PC-3 (cell line): ENCODE results near the gene SHROOM3. TPM values are rescaled to one million over a fixed set of nuclear protein-coding genes. Genes with fewer than 3 reads are reported as not detected.
A peak's percentile ranks its signal among the peaks of the same experiment; 100 is the strongest.

Source experiments
- ATAC-seq: fragments of 200-7000 bp; cut with Tn5 transposase; 2 replicates; pipeline ENCODE4 v1.9.1; 2020; ENCODE audit warnings: mild to moderate bottlenecking, moderate library complexity
- BruUV-seq: library from RNA; stranded (reverse); fragments of 400-500 nt; replicated peaks from 2 replicates; lab custom pipeline; 2021; lab: Mats Ljungman, UMichigan
- CTCF ChIA-PET: fragments of 300-600 bp; sonication (Branson Sonifier 250); formaldehyde crosslinking; loops from one replicate; lab custom pipeline; 2022; ENCODE audit warnings: antibody characterized with exemption; lab: Charles Lee
- POLR2A ChIA-PET: fragments of 300-600 bp; sonication (Branson Sonifier 250); formaldehyde crosslinking; loops from one replicate; lab custom pipeline; 2022; ENCODE audit warnings: antibody characterized with exemption; ENCODE audit not compliant: unreplicated experiment; lab: Charles Lee
- DNase-seq: peaks from one replicate; pipeline ENCODE4 v3.0.0-alpha.2; 2015
- H2AFZ ChIP-seq: fragments of 300-600 bp; sonication (generic); 2 replicates; pipeline ENCODE4 v1.6.0; 2016; ENCODE audit warnings: antibody characterized with exemption, low read length
- H3F3A ChIP-seq: fragments of 300-600 bp; sonication (generic); one replicate; pipeline ENCODE4 v1.6.0; 2017; ENCODE audit warnings: antibody characterized with exemption, low read length, control low read depth, mild to moderate bottlenecking; ENCODE audit not compliant: unreplicated experiment
- H3K27ac ChIP-seq: fragments of 300-600 bp; sonication (generic); 2 replicates; pipeline ENCODE4 v1.5.1; 2016; ENCODE audit warnings: mild to moderate bottlenecking, low read length
- H3K27me3 ChIP-seq: fragments of 300-600 bp; sonication (generic); 2 replicates; pipeline ENCODE4 v1.6.1; 2016; ENCODE audit warnings: low read length, mixed read lengths
- H3K36me3 ChIP-seq: fragments of 300-600 bp; sonication (generic); 2 replicates; pipeline ENCODE4 v1.6.1; 2016; ENCODE audit warnings: low read depth, mixed run types, low read length, mixed read lengths
- H3K4me1 ChIP-seq: fragments of 300-600 bp; sonication (generic); 2 replicates; pipeline ENCODE4 v1.5.1; 2016; ENCODE audit warnings: low read length; ENCODE audit not compliant: insufficient read depth
- H3K4me2 ChIP-seq: fragments of 300-600 bp; sonication (generic); 2 replicates; pipeline ENCODE4 v1.6.0; 2016; ENCODE audit warnings: low read length
- H3K4me3 ChIP-seq: fragments of 300-600 bp; sonication (generic); 2 replicates; pipeline ENCODE4 v1.5.1; 2016; ENCODE audit warnings: mild to moderate bottlenecking, low read length, mixed read lengths
- H3K79me2 ChIP-seq: fragments of 300-600 bp; sonication (generic); 2 replicates; pipeline ENCODE4 v1.6.1; 2017; ENCODE audit warnings: low read length, mixed read lengths
- H3K9ac ChIP-seq: fragments of 300-600 bp; sonication (generic); 2 replicates; pipeline ENCODE4 v1.6.0; 2016; ENCODE audit warnings: mild to moderate bottlenecking, low read length
- H3K9me2 ChIP-seq: fragments of 300-600 bp; sonication (generic); replicated peaks from 2 replicates; pipeline ENCODE4 v1.6.1; 2016; ENCODE audit warnings: mixed run types, low read length, mixed read lengths
- H3K9me3 ChIP-seq: fragments of 300-600 bp; sonication (generic); 2 replicates; pipeline ENCODE4 v1.6.1; 2016; ENCODE audit warnings: low read length, mixed read lengths
- H4K20me1 ChIP-seq: fragments of 300-600 bp; sonication (generic); 2 replicates; pipeline ENCODE4 v1.6.1; 2016; ENCODE audit warnings: low read length, mixed read lengths
- CTCF ChIP-seq: fragments of 300-600 bp; sonication (generic); conservative IDR thresholded peaks from 2 replicates; pipeline ENCODE4 v1.5.1; 2017; ENCODE audit warnings: antibody characterized with exemption, low read depth, mild to moderate bottlenecking, low read length
- EZH2 ChIP-seq: fragments of 300-600 bp; sonication (generic); IDR thresholded peaks from one replicate; pipeline ENCODE4 v1.6.1; 2017; ENCODE audit warnings: antibody characterized with exemption, mild to moderate bottlenecking, low read length; ENCODE audit not compliant: unreplicated experiment
- EZH2phosphoT487 ChIP-seq: fragments of 300-600 bp; sonication (generic); IDR thresholded peaks from 2 replicates; pipeline ENCODE4 v1.6.1; 2018; ENCODE audit warnings: mild to moderate bottlenecking, antibody characterized with exemption, low read length, borderline replicate concordance
- intact Hi-C: fragments of 100-400 bp; cut with micrococcal nuclease; formaldehyde crosslinking; loops from 2 replicates; pipeline ENCODE4 v1.9.0; 2023
- total RNA-seq: library from RNA; depleted of rRNA; stranded (reverse); fragments of >200 nt; gene quantifications from 2 replicates; pipeline ENCODE4 v1.2.3, GENCODE V29; 2014

The SHROOM3 gene
- total RNA-seq, 1 experiment from 2014 or later: 27.8 TPM

- intact Hi-C loops: no loop called here
- CTCF ChIA-PET: no interaction called here
- no peaks in the 10 kb centered on the region for H3K9me2 ChIP-seq
- no peak overlapping the region for H3K4me3 ChIP-seq
- no peak overlapping the region for H3K27ac ChIP-seq
- no TSS peak for BruUV-seq
- H3K4me1 ChIP-seq: peaks cover 28% of the 10 kb centered on the region
- no peaks in the 10 kb centered on the region for H4K20me1 ChIP-seq
- no peak overlapping the region for H3K9ac ChIP-seq
- no peak for ATAC-seq
- no peaks in the 10 kb centered on the region for H3K36me3 ChIP-seq
- no peaks in the 10 kb centered on the region for H3K27me3 ChIP-seq
- no peak for DNase-seq
- TF ChIP-seq EZH2 (no peak), CTCF (no peak), EZH2phosphoT487 (no peak)
- peaks cover 5% of the 10 kb centered on the region for H3F3A ChIP-seq
- H2AFZ ChIP-seq: no peak overlapping the region
- POLR2A ChIA-PET: no interaction called here
- H3K4me2 ChIP-seq: no peak overlapping the region
- no peaks in the 10 kb centered on the region for H3K79me2 ChIP-seq
- no peaks in the 10 kb centered on the region for H3K9me3 ChIP-seq
Observed at GRCh38 chr4:76559236-76560071, 124.4 kb downstream of the SHROOM3 start.

- Histone ChIP-seq H3K4me2 (peak overlapping the region; percentile 64), H4K20me1 (no peaks in the 10 kb centered on the region), H3K27ac (peak overlapping the region; percentile 92), H3K4me3 (peak overlapping the region; percentile 9; the same call in 1 of the 2 replicates), H3K9me3 (no peaks in the 10 kb centered on the region), H3K9me2 (no peaks in the 10 kb centered on the region), H3K27me3 (no peaks in the 10 kb centered on the region), H3K79me2 (no peaks in the 10 kb centered on the region), H3F3A (peaks cover 5% of the 10 kb centered on the region), H3K9ac (no peak overlapping the region; the same call in 1 of the 2 replicates), H3K4me1 (peaks cover 29% of the 10 kb centered on the region), H3K36me3 (no peaks in the 10 kb centered on the region), H2AFZ (peak overlapping the region; percentile 37)
- DNase-seq (peak; percentile 69), ATAC-seq (peak; percentile 62)
- POLR2A ChIA-PET: no interaction called here
- intact Hi-C loops: no loop called here
- TF ChIP-seq EZH2phosphoT487 (no peak), CTCF (no peak), EZH2 (no peak)
- CTCF ChIA-PET: no interaction called here
- BruUV-seq: no TSS peak
Observed at GRCh38 chr4:76562161-76562560, 127.1 kb downstream of the SHROOM3 start.

GRCh38 chr4:76562836-76563453 lies 127.9 kb downstream of the SHROOM3 start:
- Histone ChIP-seq H3K4me1 (peaks cover 29% of the 10 kb centered on the region), H3K27ac (peak overlapping the region; percentile 92), H2AFZ (peak overlapping the region; percentile 63), H3K9ac (peak overlapping the region; percentile 38), H3F3A (peaks cover 5% of the 10 kb centered on the region), H3K4me2 (peak overlapping the region; percentile 69), H4K20me1 (no peaks in the 10 kb centered on the region), H3K27me3 (no peaks in the 10 kb centered on the region), H3K9me3 (no peaks in the 10 kb centered on the region), H3K36me3 (no peaks in the 10 kb centered on the region), H3K79me2 (no peaks in the 10 kb centered on the region), H3K4me3 (0 out of 2 replicates have a peak overlapping the region, but pooled peaks have one; percentile 25), H3K9me2 (no peaks in the 10 kb centered on the region)
- ChIA-PET POLR2A (no interaction called here), CTCF (no interaction called here)
- intact Hi-C loops: no loop called here
- TF ChIP-seq EZH2: no peak
- TF ChIP-seq CTCF: no peak
- TF ChIP-seq EZH2phosphoT487: no peak
- DNase-seq: peak; percentile 76
- ATAC-seq: peak; percentile 67
- BruUV-seq: no TSS peak
